Effector memory CD8-positive, alpha-beta T cell (primary cell): ENCODE results near the gene CDCA4.
"Not testable (repeated sequence)": the region's sequence is repeated elsewhere in the genome, so short reads cannot be mapped to it uniquely, and the experiment has no call there.

Source experiments
- ATAC-seq: fragments of 150-1000 bp; cut with Tn5 transposase; replicated peaks from 2 replicates; pipeline ENCODE4 v1.10.0; 2021; ENCODE audit warnings: mild to moderate bottlenecking, moderate library complexity
- DNase-seq, 3 experiments: peaks; one replicate each; pipeline ENCODE4 v3.0.0; 2021
- H3K27ac Mint-ChIP-seq, 2 donors: one replicate each; pipeline ENCODE4 v1.8.0; 2022; ENCODE audit warnings: mild to moderate bottlenecking in 2 of 2, mixed read lengths in 2 of 2, moderate library complexity in 2 of 2
- H3K27me3 Mint-ChIP-seq, 2 donors: one replicate each; pipeline ENCODE4 v1.8.0; 2022; ENCODE audit warnings: mixed read lengths in 2 of 2
- H3K36me3 Mint-ChIP-seq: one replicate; pipeline ENCODE4 v1.8.0; 2022; ENCODE audit warnings: mild to moderate bottlenecking, moderate library complexity, mixed read lengths; ENCODE audit not compliant: insufficient read depth
- H3K4me1 Mint-ChIP-seq, 2 donors: one replicate each; pipeline ENCODE4 v1.8.0; 2022; ENCODE audit warnings: low read depth in 2 of 2, mixed read lengths in 2 of 2
- H3K4me3 Mint-ChIP-seq, 2 donors: one replicate each; pipeline ENCODE4 v1.8.0; 2022; ENCODE audit warnings: mild to moderate bottlenecking in 2 of 2, mixed read lengths in 2 of 2, moderate library complexity in 2 of 2
- H3K9me3 Mint-ChIP-seq, 2 donors: one replicate each; pipeline ENCODE4 v1.8.0; 2022; ENCODE audit warnings: mixed read lengths in 2 of 2
- total RNA-seq, 9 experiments: gene quantifications; one replicate each; lab custom pipeline; 2026; lab: John Stamatoyannopoulos, UW

Gene CDCA4
- 15.3 to 51.8 (median 40.6) reads per million in 9 experiments for total RNA-seq

DNA sequence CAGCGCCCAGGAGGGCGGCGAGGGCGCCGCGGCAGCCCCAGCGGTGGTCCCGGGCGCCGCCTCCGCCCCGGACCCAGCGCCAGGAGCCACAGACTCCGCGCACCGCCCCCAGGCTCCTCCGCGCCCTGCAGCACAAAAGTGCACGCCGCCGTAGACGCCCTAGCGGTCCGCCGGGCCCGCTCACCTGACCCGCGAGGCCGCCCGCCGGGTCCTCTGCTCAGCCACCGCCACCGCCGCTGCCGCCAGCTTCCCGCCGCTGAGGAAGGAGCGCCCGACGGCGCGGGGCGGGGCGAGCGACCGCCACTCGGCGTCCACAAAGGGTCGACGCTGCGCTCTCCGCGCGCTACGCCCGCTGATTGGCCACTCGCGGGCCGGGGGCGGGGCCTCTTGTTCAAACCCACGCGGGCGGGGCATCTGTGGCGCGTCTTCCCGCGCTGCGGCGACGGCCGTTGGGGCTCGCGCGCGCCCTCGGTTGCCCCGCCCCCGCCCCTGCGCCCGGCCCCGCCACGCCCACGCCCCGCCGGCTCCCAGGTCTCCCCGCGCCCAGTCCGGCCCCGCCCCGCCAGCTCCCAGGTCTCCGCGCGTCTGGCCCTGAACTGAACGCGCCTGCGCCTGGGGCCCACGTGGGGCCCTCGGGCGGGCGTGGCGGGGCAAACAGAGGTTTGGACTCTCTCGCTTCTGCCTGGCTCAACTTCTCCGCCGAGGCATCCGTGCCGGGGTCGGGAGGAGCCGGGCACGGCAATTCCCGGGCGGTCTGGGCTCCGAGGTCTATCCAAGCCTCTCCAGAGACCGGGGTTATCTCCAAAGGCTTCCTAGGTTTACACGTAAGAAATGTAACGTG lies at the start of gene CDCA4:
Gene CDCA4, minus strand, starts transcription at position 269 of the 841 bp plus-strand sequence. CDS start 9,154 bp downstream, outside the sequence.
- Mint-ChIP-seq H3K36me3 (peaks cover 23% of the 10 kb centered on the region), H3K27me3 (no peaks in the 10 kb centered on the region), H3K27ac (peak within 1 kb of the TSS; percentile 96 to 97), H3K9me3 (no peaks in the 10 kb centered on the region), H3K4me3 (peak within 1 kb of the TSS; percentile 89 to 93), H3K4me1 (peaks cover 52% of the 10 kb centered on the region in 2 donors)
- DNase-seq, result peak; percentile 95 to 97 (median 96)
- peak; percentile 72 for ATAC-seq

- peaks cover 16% of the 10 kb centered on the region for H3K36me3 Mint-ChIP-seq
- H3K27me3 Mint-ChIP-seq, result no peaks in the 10 kb centered on the region
- H3K4me3 Mint-ChIP-seq, result peak overlapping the region; percentile 57 to 67
- DNase-seq (no peak), ATAC-seq (no peak)
- peak overlapping the region; percentile 87 to 91 for H3K27ac Mint-ChIP-seq
- H3K9me3 Mint-ChIP-seq, result no peaks in the 10 kb centered on the region
- peaks cover 37 to 46% of the 10 kb centered on the region in 2 donors for H3K4me1 Mint-ChIP-seq
Measured at GRCh38 chr14:105069871-105070759, 49.2 kb upstream of the CDCA4 start.

DNA sequence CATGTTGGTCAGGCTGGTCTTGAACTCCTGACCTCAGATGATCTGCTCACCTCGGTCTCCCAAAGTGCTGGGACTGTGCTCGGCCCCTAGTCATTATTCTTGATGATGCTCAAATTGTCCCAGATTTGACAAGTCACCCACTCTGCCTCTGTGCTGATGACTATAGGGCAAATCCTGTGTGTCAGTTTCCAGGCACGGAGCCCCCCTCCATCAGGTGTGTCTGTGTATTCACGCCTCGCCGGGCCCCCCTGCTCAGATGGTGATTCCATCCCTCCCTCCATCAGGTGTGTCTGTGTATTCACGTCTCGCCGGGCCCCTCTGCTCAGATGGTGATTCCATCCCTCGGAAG lies 48.6 kb upstream of the CDCA4 start:
- no peak for ATAC-seq
- H3K9me3 Mint-ChIP-seq, result no peaks in the 10 kb centered on the region

GRCh38 chr14:105068818-105069217 lies 47.9 kb upstream of the CDCA4 start:
- Mint-ChIP-seq H3K27me3 (no peaks in the 10 kb centered on the region), H3K36me3 (peaks cover 27% of the 10 kb centered on the region), H3K9me3 (no peaks in the 10 kb centered on the region), H3K4me3 (peak overlapping the region; percentile 50 to 62), H3K27ac (peak overlapping the region; percentile 87 to 91), H3K4me1 (peaks cover 50 to 55% of the 10 kb centered on the region in 2 donors)
- DNase-seq (no peak), ATAC-seq (no peak)

More for the DNA sequence above, 48.6 kb upstream of the CDCA4 start:
- peaks cover 22% of the 10 kb centered on the region for H3K36me3 Mint-ChIP-seq
- no peak for DNase-seq
- peak overlapping the region; percentile 87 to 91 for H3K27ac Mint-ChIP-seq
- H3K27me3 Mint-ChIP-seq, result no peaks in the 10 kb centered on the region
- H3K4me3 Mint-ChIP-seq, result peak overlapping the region; percentile 57 to 67
- peaks cover 43 to 49% of the 10 kb centered on the region in 2 donors for H3K4me1 Mint-ChIP-seq

- peak overlapping the region; percentile 62 to 100 for H3K4me3 Mint-ChIP-seq
- peaks cover 34% of the 10 kb centered on the region for H3K36me3 Mint-ChIP-seq
- H3K27me3 Mint-ChIP-seq, result no peaks in the 10 kb centered on the region
- H3K4me1 Mint-ChIP-seq, result peaks cover 59 to 61% of the 10 kb centered on the region in 2 donors
- DNase-seq (no peak), ATAC-seq (no peak)
- no peaks in the 10 kb centered on the region for H3K9me3 Mint-ChIP-seq
- peak overlapping the region; percentile 98 to 99 for H3K27ac Mint-ChIP-seq
Measured at GRCh38 chr14:105067969-105068301, 47.1 kb upstream of the CDCA4 start.

DNA sequence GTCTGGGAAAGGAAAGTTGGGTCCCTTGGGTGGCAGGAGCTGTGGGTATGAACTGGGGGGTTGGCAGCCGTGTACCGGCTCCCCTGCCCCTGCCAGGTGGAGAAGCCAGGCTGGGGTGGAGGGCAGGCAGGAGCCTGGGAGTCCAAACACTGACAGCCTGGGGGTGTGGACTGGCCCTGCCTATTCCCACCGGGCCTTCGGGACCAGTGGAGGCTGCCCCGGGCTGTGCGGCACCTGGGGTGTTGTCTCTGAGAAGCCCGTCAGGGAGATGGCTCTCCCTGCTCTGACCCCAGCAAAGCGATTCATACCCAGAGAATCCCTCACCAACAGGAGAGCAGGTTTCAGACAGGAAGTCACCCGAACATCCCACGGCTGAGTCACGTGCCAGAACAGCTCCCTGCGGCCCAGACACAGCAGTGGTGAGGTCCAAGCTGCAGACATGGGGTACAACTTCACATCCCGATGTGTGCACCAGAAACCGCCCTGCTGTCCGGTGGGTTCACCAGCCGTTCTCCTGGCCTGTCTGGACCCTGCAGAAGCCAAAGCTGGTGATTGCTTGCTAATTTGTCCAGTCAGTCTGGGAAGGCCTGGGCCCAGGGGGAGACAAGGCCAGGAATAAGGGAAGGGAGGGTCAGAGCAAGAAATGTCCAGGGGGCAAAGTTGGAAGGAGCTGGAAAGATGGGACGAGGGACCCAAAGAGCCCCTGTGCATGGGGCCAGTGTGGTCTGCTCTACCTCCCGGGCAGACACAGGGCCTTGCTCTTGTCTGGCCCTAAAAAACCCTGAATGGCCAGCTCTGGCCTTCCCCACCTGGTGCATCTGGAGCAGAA lies 46.5 kb upstream of the CDCA4 start:
- ATAC-seq, result no peak
- Mint-ChIP-seq H3K36me3 (peaks cover 38% of the 10 kb centered on the region), H3K9me3 (no peaks in the 10 kb centered on the region), H3K4me1 (peaks cover 61 to 65% of the 10 kb centered on the region in 2 donors), H3K4me3 (peak overlapping the region; percentile 76 to 100), H3K27me3 (no peaks in the 10 kb centered on the region), H3K27ac (peak overlapping the region; percentile 98 to 99)
- DNase-seq, result peak in 1 of 3 experiments; percentile 39

DNA sequence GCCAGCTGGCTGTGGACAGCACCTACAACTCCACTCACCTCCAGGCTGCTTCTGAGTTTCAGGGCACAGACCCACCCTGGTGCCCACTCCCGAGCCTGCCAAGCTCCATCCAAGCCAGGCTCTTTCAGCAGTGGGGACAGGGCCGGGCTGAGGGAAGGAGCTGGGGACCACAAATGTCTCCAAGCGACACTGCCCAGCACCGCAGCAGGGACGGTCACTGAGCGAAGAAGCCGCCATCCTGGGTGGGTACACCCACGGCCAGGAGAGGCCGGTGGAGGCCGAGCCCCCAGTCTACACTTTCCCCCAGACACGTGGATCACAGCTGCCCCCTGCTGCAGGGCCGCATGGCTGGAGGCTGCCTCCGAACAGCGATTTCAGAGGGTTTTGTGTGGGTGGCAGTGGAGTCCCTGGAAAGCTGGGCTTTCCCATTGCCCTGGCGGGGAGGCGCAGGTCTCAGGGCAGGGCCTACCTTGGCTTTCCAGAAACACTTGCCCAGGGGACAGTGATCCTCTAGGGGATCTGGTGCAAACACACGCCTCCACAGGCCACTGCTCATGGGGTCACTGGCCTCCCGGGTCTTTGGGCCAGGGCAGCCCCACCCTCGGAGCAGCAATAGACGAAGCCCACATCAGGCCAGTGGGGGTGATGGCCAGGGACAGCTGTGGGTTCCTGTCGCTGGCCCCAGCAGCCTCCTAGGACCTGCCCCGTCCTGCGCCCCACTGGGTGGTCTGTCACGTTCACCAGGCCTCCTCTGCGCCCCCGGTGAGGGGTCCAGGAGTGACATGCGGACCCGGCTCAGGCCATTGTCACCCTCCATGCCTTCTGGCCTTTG lies 45.6 kb upstream of the CDCA4 start:
- Mint-ChIP-seq H3K27ac (peak overlapping the region; percentile 98 to 99), H3K9me3 (no peaks in the 10 kb centered on the region), H3K4me1 (peaks cover 65 to 72% of the 10 kb centered on the region in 2 donors), H3K4me3 (peak overlapping the region; percentile 99 to 100), H3K27me3 (no peaks in the 10 kb centered on the region), H3K36me3 (peaks cover 47% of the 10 kb centered on the region)
- ATAC-seq, result no peak
- DNase-seq, result no peak

- Mint-ChIP-seq H3K27me3 (no peaks in the 10 kb centered on the region), H3K27ac (peak within 1 kb of the TSS; percentile 98 to 99), H3K9me3 (no peaks in the 10 kb centered on the region), H3K4me3 (peak within 1 kb of the TSS; percentile 99 to 100), H3K36me3 (peaks cover 56% of the 10 kb centered on the region), H3K4me1 (peaks cover 67 to 74% of the 10 kb centered on the region in 2 donors)
- DNase-seq (peak; percentile 87 to 90 (median 89)), ATAC-seq (peak; percentile 88)
Measured at GRCh38 chr14:105065280-105066228, 44.7 kb upstream of the CDCA4 start, which contains the start of gene GPR132. Gene GPR132, minus strand, starts transcription at chr14:105065430. Its CDS starts 10,010 bp downstream, at chr14:105055420.

DNA sequence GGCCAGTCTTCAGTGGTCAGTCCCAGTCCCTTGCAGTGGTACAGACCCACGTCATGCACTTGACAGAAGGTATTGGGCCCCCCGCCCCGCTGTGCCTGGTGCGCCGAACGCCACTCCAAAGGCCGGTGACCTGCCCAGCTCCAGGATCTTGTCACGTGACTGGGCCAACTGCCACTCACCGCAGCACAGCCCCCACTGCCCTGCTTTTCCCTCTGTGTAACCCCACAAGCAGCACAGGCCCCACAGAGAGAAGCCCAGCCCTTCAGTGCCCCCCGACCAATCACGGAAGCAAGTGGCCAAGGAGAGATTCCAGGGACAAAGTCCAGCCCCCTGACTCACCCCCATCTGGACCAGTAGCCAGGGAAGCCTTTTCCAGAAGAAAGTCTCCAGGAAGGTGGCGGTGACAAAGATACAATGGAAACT lies 43.8 kb upstream of the CDCA4 start:
- Mint-ChIP-seq H3K36me3 (peaks cover 59% of the 10 kb centered on the region), H3K4me3 (peak overlapping the region; percentile 99 to 100), H3K27ac (peak overlapping the region; percentile 98 to 99), H3K9me3 (no peaks in the 10 kb centered on the region), H3K27me3 (no peaks in the 10 kb centered on the region), H3K4me1 (peaks cover 67 to 74% of the 10 kb centered on the region in 2 donors)
- DNase-seq (peak in 2 of 3 experiments; percentile 38), ATAC-seq (peak; percentile 9)

GRCh38 chr14:105064001-105064400 lies 43.1 kb upstream of the CDCA4 start:
- no peaks in the 10 kb centered on the region for H3K9me3 Mint-ChIP-seq
- peak overlapping the region; percentile 98 to 99 for H3K27ac Mint-ChIP-seq
- DNase-seq, result no peak
- no peak for ATAC-seq
- H3K4me3 Mint-ChIP-seq, result peak overlapping the region; percentile 99 to 100
- H3K4me1 Mint-ChIP-seq, result peaks cover 71 to 75% of the 10 kb centered on the region in 2 donors
- H3K36me3 Mint-ChIP-seq, result peaks cover 67% of the 10 kb centered on the region
- H3K27me3 Mint-ChIP-seq, result no peaks in the 10 kb centered on the region

DNA sequence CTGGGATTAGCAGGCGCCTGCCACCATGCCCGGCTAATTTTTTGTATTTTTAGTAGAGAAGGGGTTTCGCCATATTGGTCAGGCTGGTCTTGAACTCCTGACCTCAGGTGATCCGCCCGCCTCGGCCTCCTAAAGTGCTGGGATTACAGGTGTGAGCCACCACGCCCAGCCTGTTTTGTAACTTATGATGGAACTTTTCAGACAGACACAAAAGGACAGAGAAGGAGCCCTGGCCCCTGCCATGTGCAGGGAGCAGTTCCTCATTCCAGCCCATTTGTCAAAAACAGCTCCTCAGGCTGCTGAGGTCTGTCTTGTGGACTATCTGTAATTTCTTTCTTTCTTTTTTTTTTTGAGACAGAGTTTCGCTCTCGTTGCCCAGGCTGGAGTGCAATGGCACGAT lies 42.6 kb upstream of the CDCA4 start:
- Mint-ChIP-seq H3K4me3 (peak overlapping the region; percentile 99 to 100), H3K36me3 (peaks cover 72% of the 10 kb centered on the region), H3K27ac (peak overlapping the region; percentile 98 to 99), H3K4me1 (peaks cover 69 to 73% of the 10 kb centered on the region in 2 donors)
- not testable (repeated sequence) for DNase-seq, H3K27me3 Mint-ChIP-seq, H3K9me3 Mint-ChIP-seq, ATAC-seq
